ENCODE measurements around the gene ANKRD39. TPM values are rescaled to one million over a fixed set of nuclear protein-coding genes. Genes with fewer than 3 reads are reported as not detected.
"Not testable (repeated sequence)": the region's sequence is repeated elsewhere in the genome, so short reads cannot be mapped to it uniquely, and the experiment has no call there.

Gene ANKRD39
- total RNA-seq (ENCODE audit: insufficient read depth, low replicate concordance): 17.3 TPM

- DNase-seq (ENCODE audit: low spot score): peak; percentile 99
Measured at GRCh38 chr2:96857667-96858372, at the start of gene ANKRD39. TSS of gene ANKRD39 (minus strand) at chr2:96858016. CDS start at chr2:96857987, 29 bp downstream.

- DNase-seq (ENCODE audit: low spot score): peak; percentile 88
Measured at GRCh38 chr2:96906729-96907114, 48.9 kb upstream of the ANKRD39 start.

GRCh38 chr2:96903815-96904214 lies 46.0 kb upstream of the ANKRD39 start:
- no peak for DNase-seq (ENCODE audit: low spot score)

GRCh38 chr2:96903318-96903717 lies 45.5 kb upstream of the ANKRD39 start:
- DNase-seq (ENCODE audit: low spot score): no peak

- DNase-seq (ENCODE audit: low spot score): no peak
Measured at GRCh38 chr2:96900237-96900636, 42.4 kb upstream of the ANKRD39 start.

- DNase-seq (ENCODE audit: low spot score): no peak
Measured at GRCh38 chr2:96899413-96899741, 41.6 kb upstream of the ANKRD39 start.

- no peak for DNase-seq (ENCODE audit: low spot score)
Measured at GRCh38 chr2:96898641-96899412, 41.0 kb upstream of the ANKRD39 start.

- DNase-seq (ENCODE audit: low spot score): no peak
Measured at GRCh38 chr2:96898135-96898505, 40.3 kb upstream of the ANKRD39 start.

GRCh38 chr2:96897491-96898134 lies 39.8 kb upstream of the ANKRD39 start:
- DNase-seq (ENCODE audit: low spot score): no peak

- no peak for DNase-seq (ENCODE audit: low spot score)
Measured at GRCh38 chr2:96895746-96896651, 38.2 kb upstream of the ANKRD39 start.

GRCh38 chr2:96895032-96895745 lies 37.4 kb upstream of the ANKRD39 start:
- DNase-seq (ENCODE audit: low spot score): no peak

- DNase-seq (ENCODE audit: low spot score): no peak
Measured at GRCh38 chr2:96894151-96894531, 36.3 kb upstream of the ANKRD39 start.

GRCh38 chr2:96893289-96894150 lies 35.7 kb upstream of the ANKRD39 start:
- DNase-seq (ENCODE audit: low spot score): no peak

GRCh38 chr2:96891591-96892333 lies 33.9 kb upstream of the ANKRD39 start:
- DNase-seq (ENCODE audit: low spot score): peak; percentile 85

- peak; percentile 96 for DNase-seq (ENCODE audit: low spot score)
Measured at GRCh38 chr2:96890726-96891385, 33.0 kb upstream of the ANKRD39 start.

GRCh38 chr2:96890252-96890651 lies 32.4 kb upstream of the ANKRD39 start:
- DNase-seq (ENCODE audit: low spot score): no peak

- not testable (repeated sequence) for DNase-seq (ENCODE audit: low spot score)
Measured at GRCh38 chr2:96889502-96889901, 31.7 kb upstream of the ANKRD39 start.

Measured in umbilical cord (tissue), 2 donors.